Psoas muscle (tissue), 8 donors: ENCODE results near the gene TOMM34. TPM values are rescaled to one million over a fixed set of nuclear protein-coding genes. Genes with fewer than 3 reads are reported as not detected.
A peak's percentile ranks its signal among the peaks of the same experiment; 100 is the strongest.

Experiments
- ATAC-seq, 4 donors: fragments of 200-7000 bp; cut with Tn5 transposase; one replicate each; pipeline ENCODE4 v1.9.1; 2020; ENCODE audit warnings: moderate library complexity in 3 of 4, mild to moderate bottlenecking in 2 of 4
- DNase-seq, 2 donors: peaks; one replicate each; pipeline ENCODE4 v3.0.0-alpha.2; 2020
- H3K27ac ChIP-seq: fragments of 200-600 bp; one replicate; pipeline ENCODE4 v1.8.0; 2022
- H3K27me3 ChIP-seq, 3 donors: fragments of 200-600 bp in 1 of 3; one replicate each; pipeline versions ENCODE4 v1.6.1 to v1.8.0; 2013 to 2022; ENCODE audit warnings: low read length in 2 of 3, mild to moderate bottlenecking in 2 of 3, moderate library complexity in 1 of 3; ENCODE audit not compliant: insufficient read depth in 3 of 3
- H3K36me3 ChIP-seq, 2 donors: fragments of 200-600 bp in 1 of 2; one replicate each; pipeline versions ENCODE4 v1.6.1 to v1.8.0; 2013 to 2022; ENCODE audit warnings: low read depth in 1 of 2, mild to moderate bottlenecking in 1 of 2, moderate library complexity in 1 of 2; ENCODE audit not compliant: insufficient read depth in 1 of 2
- H3K4me1 ChIP-seq: fragments of 200-600 bp; one replicate; pipeline ENCODE4 v1.8.0; 2022
- H3K4me3 ChIP-seq: fragments of 200-600 bp; one replicate; pipeline ENCODE4 v1.8.0; 2022; ENCODE audit warnings: mild to moderate bottlenecking
- H3K9me3 ChIP-seq: fragments of 200-600 bp; one replicate; pipeline ENCODE4 v1.8.0; 2022
- WGBS, 3 donors: extraction: QIAGEN DNeasy Blood & Tissue Kit; methylation state at CpG; one replicate each; pipeline versions ENCODE4 v1.1.6 to v1.1.7; 2013; 5-methylcytosine and 5-hydroxymethylcytosine counted together
- intact Hi-C, 2 donors: fragments of 100-400 bp; cut with DNase I; formaldehyde crosslinking; loops; one replicate each; pipeline versions ENCODE4 v1.11.0 to v1.14.2; 2022
- long read RNA-seq, 2 donors: library from polyadenylated mRNA; unstranded; transcript quantifications; one replicate each; pipeline ENCODE4 v2.0.0, GENCODE V29; 2021
- polyA plus RNA-seq, 3 donors: library from polyadenylated mRNA; stranded (reverse); fragments of 200-250 nt; gene quantifications; one replicate each; pipeline ENCODE4 v1.2.3, GENCODE V29; 2013
- total RNA-seq, 4 donors: library from RNA; stranded (reverse); fragmentation: NEBNext Ultra II Directional in 2 of 4; extraction: Animal tissue kit (Norgen Biotek cat#: 25700) in 2 of 4; gene quantifications; one replicate each; pipeline versions ENCODE4 v1.2.1 to v1.2.4, GENCODE V29; 2021 to 2023
- TF ChIP-seq, protein P1 (sequence below): fragments of 200-600 bp; IDR thresholded peaks from one replicate; pipeline ENCODE4 v1.8.0; 2022; ENCODE audit warnings: antibody characterized with exemption
- donor health status: healthy with polysubstance abuse.
- donor health status: DM: no; HTN: no; CAD: no; lungs with moderate emphysema.
- donor health status: Bipolar disorder and iron deficiency.
- donor health status: healthy.
- donor health status: DM: yes; HTN: yes; CAD: no.
- donor health status: DM: no; HTN: no; CAD: no.
- donor health status: DM: no; HTN: no; CAD: no.
- donor health status: DM: yes; HTN: yes; CAD: no.

The TOMM34 gene, protein sequence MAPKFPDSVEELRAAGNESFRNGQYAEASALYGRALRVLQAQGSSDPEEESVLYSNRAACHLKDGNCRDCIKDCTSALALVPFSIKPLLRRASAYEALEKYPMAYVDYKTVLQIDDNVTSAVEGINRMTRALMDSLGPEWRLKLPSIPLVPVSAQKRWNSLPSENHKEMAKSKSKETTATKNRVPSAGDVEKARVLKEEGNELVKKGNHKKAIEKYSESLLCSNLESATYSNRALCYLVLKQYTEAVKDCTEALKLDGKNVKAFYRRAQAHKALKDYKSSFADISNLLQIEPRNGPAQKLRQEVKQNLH
- total RNA-seq: 10 to 100 TPM in 3 of 4 donors, 1 to 10 TPM in 1; 9.6 to 18.3 (median 14.5) TPM
- 10 to 100 TPM; 10.4 to 38.0 (median 17.6) TPM for polyA plus RNA-seq
- long read RNA-seq, donor 1, transcript TOMM34-201 (7 exons, 2,062 nt): major isoform, 8 of 14 reads
- long read RNA-seq, donor 1, partial matches to known transcripts: 1 of 14 reads
- long read RNA-seq, donor 1, other reads (novel, unspliced or antisense): 5 of 14 reads
- long read RNA-seq, donor 2, transcript TOMM34-201 (7 exons, 2,062 nt): major isoform, 16 of 21 reads
- long read RNA-seq, donor 2, partial matches to known transcripts: 1 of 21 reads
- long read RNA-seq, donor 2, other reads (novel, unspliced or antisense): 4 of 21 reads

DNA sequence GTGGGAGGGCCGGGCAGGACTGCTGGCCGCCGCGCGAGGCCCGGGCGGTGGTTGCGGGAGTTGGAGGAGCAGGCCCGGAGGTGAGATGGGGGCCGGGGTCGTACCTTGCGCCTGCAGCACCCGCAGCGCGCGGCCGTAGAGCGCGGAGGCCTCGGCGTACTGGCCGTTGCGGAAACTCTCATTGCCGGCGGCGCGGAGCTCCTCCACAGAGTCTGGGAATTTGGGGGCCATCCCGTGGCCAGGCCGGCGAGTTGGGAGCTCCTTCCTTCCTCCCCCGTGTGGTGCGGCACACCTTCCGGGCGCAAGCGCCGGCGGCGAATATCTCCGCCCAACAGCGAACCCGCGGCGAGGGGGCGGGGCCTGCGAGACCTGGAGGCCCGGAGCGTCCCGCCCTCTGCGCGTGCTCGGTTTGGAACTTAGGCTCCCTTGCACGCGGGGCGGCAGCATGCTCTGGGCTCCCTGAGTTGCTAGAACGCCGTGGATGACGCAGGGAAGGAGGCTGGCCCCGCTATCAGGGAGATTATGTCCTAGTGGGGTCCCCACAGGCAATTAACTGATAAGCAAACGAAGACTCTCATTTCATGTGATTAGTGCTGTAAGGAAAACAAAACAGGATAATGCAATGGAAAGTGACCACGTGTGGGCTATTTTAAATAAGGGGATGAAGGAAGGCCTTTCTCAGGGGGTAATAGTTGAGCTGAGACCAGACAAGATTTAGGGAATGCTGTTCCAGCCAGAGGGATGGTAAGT lies at the start of gene TOMM34:
TOMM34 (minus strand) TSS at position 295 of the 750 bp plus-strand sequence; CDS start at position 231, 64 bp downstream.
- Histone ChIP-seq H3K36me3 (peaks cover 4 to 20% of the 10 kb centered on the region in 2 donors), H3K4me1 (peaks cover 12% of the 10 kb centered on the region), H3K27me3 (no peaks in the 10 kb centered on the region), H3K9me3 (no peaks in the 10 kb centered on the region), H3K4me3 (peak within 1 kb of the TSS; percentile 99), H3K27ac (peak within 1 kb of the TSS; percentile 86)
- 1% methylated on average over 50 to 60 of the region's 60 CpGs for WGBS, 3 donors
- peak; percentile 96 for DNase-seq
- peak; percentile 98 to 99 (median 98) for ATAC-seq
- TF ChIP-seq, protein P1, sequence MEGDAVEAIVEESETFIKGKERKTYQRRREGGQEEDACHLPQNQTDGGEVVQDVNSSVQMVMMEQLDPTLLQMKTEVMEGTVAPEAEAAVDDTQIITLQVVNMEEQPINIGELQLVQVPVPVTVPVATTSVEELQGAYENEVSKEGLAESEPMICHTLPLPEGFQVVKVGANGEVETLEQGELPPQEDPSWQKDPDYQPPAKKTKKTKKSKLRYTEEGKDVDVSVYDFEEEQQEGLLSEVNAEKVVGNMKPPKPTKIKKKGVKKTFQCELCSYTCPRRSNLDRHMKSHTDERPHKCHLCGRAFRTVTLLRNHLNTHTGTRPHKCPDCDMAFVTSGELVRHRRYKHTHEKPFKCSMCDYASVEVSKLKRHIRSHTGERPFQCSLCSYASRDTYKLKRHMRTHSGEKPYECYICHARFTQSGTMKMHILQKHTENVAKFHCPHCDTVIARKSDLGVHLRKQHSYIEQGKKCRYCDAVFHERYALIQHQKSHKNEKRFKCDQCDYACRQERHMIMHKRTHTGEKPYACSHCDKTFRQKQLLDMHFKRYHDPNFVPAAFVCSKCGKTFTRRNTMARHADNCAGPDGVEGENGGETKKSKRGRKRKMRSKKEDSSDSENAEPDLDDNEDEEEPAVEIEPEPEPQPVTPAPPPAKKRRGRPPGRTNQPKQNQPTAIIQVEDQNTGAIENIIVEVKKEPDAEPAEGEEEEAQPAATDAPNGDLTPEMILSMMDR: peak; percentile 6
- intact Hi-C loops: loop anchor here in 1 of 2 donors (5.0 kb wide), 1 partner anchor 73 kb away; the partner anchor contains the start of gene YWHAB

DNA sequence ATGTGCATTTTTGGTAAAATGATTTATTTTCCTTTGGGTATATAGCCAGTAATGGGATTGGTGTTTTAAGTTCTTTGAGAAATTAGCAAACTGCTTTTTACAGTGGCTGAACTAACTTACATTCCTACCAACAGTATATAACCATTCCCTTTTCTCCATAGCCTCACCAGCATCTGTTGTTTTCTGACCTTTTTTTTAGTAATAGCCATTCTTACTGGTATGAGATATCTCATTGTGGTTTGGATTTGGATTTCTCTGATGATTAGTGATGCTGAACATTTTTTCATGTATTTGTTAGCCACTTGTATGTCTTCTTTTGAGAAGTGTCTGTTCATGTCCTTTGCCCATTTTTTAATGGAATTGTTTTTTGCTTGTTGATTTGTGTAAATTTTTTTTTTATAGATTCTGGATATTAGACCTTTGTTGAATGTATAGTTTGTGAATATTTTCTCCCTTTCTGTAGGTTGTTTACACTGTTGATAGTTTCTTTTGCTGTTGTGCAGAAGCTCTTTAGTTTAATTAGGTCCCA lies 48.4 kb upstream of the TOMM34 start:
- no peaks in the 10 kb centered on the region for H3K4me1 ChIP-seq
- no peak overlapping the region for H3K27ac ChIP-seq
- TF ChIP-seq, protein P1: no peak
- H3K4me3 ChIP-seq: no peak overlapping the region
- no peaks in the 10 kb centered on the region for H3K9me3 ChIP-seq
- intact Hi-C loops: no loop called here
- no peak for ATAC-seq
- no peak for DNase-seq
- no peaks in the 10 kb centered on the region for H3K27me3 ChIP-seq
- H3K36me3 ChIP-seq: peaks cover 0 to 18% of the 10 kb centered on the region in 2 donors

DNA sequence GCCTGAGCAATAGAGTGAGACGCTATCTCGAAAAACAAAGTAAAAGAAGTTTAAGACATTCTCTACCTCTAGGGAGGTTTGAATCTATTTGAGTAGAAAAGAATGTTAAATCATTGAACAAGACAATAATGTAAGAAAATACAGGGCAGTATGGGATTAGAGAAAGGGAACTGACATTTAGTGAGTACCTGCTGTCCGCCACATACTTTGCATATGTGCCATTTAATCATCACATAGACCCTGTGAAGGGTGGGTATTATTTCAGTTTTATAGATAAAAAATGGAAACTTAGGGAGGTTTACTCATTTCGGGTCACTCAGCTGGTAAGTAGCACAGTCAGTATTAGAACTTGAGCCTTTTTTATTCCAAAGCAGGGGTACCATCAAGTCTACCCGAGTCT lies 37.5 kb upstream of the TOMM34 start:
- ATAC-seq (no peak), DNase-seq (no peak)
- TF ChIP-seq, protein P1: no peak
- Histone ChIP-seq H3K4me1 (no peaks in the 10 kb centered on the region), H3K4me3 (no peak overlapping the region), H3K9me3 (no peaks in the 10 kb centered on the region), H3K27ac (no peak overlapping the region), H3K27me3 (no peaks in the 10 kb centered on the region), H3K36me3 (peaks cover 12 to 62% of the 10 kb centered on the region in 2 donors)
- intact Hi-C loops: no loop called here
- WGBS, 3 donors: 95 to 98% (median 97%) methylated on average over 5 of the region's 5 CpGs

DNA sequence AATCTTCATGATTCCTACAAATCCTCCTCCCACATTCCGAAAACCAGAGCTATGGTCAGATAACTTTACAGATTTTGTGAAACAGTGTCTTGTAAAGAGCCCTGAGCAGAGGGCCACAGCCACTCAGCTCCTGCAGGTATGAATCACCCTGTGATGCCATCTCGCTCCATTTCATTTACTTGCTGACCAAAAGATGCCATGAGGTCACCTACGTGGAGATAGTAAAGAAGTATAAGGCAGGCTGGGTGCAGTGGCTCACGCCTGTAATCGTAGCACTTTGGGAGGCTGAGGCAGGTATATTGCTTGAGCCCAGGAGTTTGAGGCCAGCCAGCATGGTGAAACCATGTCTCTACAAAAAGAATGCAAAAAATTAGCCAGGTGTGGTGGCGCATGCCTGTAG lies 37.0 kb upstream of the TOMM34 start:
- Histone ChIP-seq H3K4me1 (no peaks in the 10 kb centered on the region), H3K9me3 (no peaks in the 10 kb centered on the region), H3K4me3 (no peak overlapping the region), H3K27ac (no peak overlapping the region), H3K36me3 (peaks cover 12 to 62% of the 10 kb centered on the region in 2 donors), H3K27me3 (no peaks in the 10 kb centered on the region)
- DNase-seq (no peak), ATAC-seq (no peak)
- intact Hi-C loops: no loop called here
- 98 to 99% (median 99%) methylated on average over 6 of the region's 6 CpGs for WGBS, 3 donors
- TF ChIP-seq, protein P1: no peak
